ENCODE results near the gene BAIAP2.

The BAIAP2 gene

GRCh38 chr17:81100668-81101067, 65.7 kb downstream of the BAIAP2 start:
- H3K4me3 ChIP-seq (ENCODE audit: low read depth, low read length), result no peak overlapping the region
- no peak for TF ChIP-seq CTCF (IDR thresholded peaks at IDR 0.05; ENCODE audit: low read depth, low read length, missing control alignments)
- in situ Hi-C loops (cut with HindIII; ENCODE audit: low sequenced_read_pairs), result no loop called here
- no peak for DNase-seq (ENCODE audit: low read depth)

GRCh38 chr17:81101614-81102306, 66.8 kb downstream of the BAIAP2 start:
- peak; percentile 42 for DNase-seq (ENCODE audit: low read depth)
- in situ Hi-C loops (cut with HindIII; ENCODE audit: low sequenced_read_pairs), result no loop called here
- no peak overlapping the region for H3K4me3 ChIP-seq (ENCODE audit: low read depth, low read length)
- peak; percentile 100 for TF ChIP-seq CTCF (IDR thresholded peaks at IDR 0.05; ENCODE audit: low read depth, low read length, missing control alignments)

- no peak overlapping the region for H3K4me3 ChIP-seq (ENCODE audit: low read depth, low read length)
- no peak for DNase-seq (ENCODE audit: low read depth)
- no peak for TF ChIP-seq CTCF (IDR thresholded peaks at IDR 0.05; ENCODE audit: low read depth, low read length, missing control alignments)
- in situ Hi-C loops (cut with HindIII; ENCODE audit: low sequenced_read_pairs), result no loop called here
These were observed 67.4 kb downstream of the BAIAP2 start for GRCh38 chr17:81102352-81102751.

- no peak for DNase-seq (ENCODE audit: low read depth)
- H3K4me3 ChIP-seq (ENCODE audit: low read depth, low read length), result no peak overlapping the region
- in situ Hi-C loops (cut with HindIII; ENCODE audit: low sequenced_read_pairs), result no loop called here
- TF ChIP-seq CTCF (IDR thresholded peaks at IDR 0.05; ENCODE audit: low read depth, low read length, missing control alignments), result no peak
These were observed 67.9 kb downstream of the BAIAP2 start for GRCh38 chr17:81102869-81103268.

- no peak overlapping the region for H3K4me3 ChIP-seq (ENCODE audit: low read depth, low read length)
- TF ChIP-seq CTCF (IDR thresholded peaks at IDR 0.05; ENCODE audit: low read depth, low read length, missing control alignments), result no peak
- in situ Hi-C loops (cut with HindIII; ENCODE audit: low sequenced_read_pairs), result no loop called here
- DNase-seq (ENCODE audit: low read depth), result no peak
These were observed 68.4 kb downstream of the BAIAP2 start for GRCh38 chr17:81103379-81103778.

- no peak for TF ChIP-seq CTCF (IDR thresholded peaks at IDR 0.05; ENCODE audit: low read depth, low read length, missing control alignments)
- in situ Hi-C loops (cut with HindIII; ENCODE audit: low sequenced_read_pairs), result no loop called here
- H3K4me3 ChIP-seq (ENCODE audit: low read depth, low read length), result no peak overlapping the region
- DNase-seq (ENCODE audit: low read depth), result no peak
These were observed 71.8 kb downstream of the BAIAP2 start for GRCh38 chr17:81106716-81107115.

Data from astrocyte of the cerebellum (primary cell).